Measurements from ENCODE around the gene RNF214. TPM values are rescaled to one million over a fixed set of nuclear protein-coding genes. Genes with fewer than 3 reads are reported as not detected.

RNF214 gene
- total RNA-seq, 2 experiments from 2014 or later = 12.9 to 15.8 TPM

GRCh38 chr11:117296881-117297280, 64.4 kb downstream of the RNF214 start:
- TF ChIP-seq CTCF (IDR thresholded peaks at IDR 0.05) = no peak
- Mint-ChIP-seq H3K27ac (no peak overlapping the region), H3K9me3 (no peaks in the 10 kb centered on the region), H3K4me3 (no peak overlapping the region), H3K27me3 (no peaks in the 10 kb centered on the region), H3K4me1 (ENCODE audit: low read depth) (no peaks in the 10 kb centered on the region), H3K36me3 (ENCODE audit: low read depth) (peaks cover 3% of the 10 kb centered on the region)
- intact Hi-C loops (cut with DNase I, micrococcal nuclease) = no loop called here
- ChIA-PET CTCF (no interaction called here), POLR2A (no interaction called here)
- Histone ChIP-seq H3K4me1 (ENCODE audit: insufficient read depth, low read length) (no peaks in the 10 kb centered on the region), H3K27ac (ENCODE audit: low read depth in 1 of 2, low read length in 2 of 2) (no peak overlapping the region), H3K36me3 (ENCODE audit: insufficient read depth, low read length) (peaks cover 2% of the 10 kb centered on the region), H3K4me3 (ENCODE audit: low read length) (no peak overlapping the region), H3K9me3 (ENCODE audit: control insufficient read depth in 1 of 2, insufficient read depth in 1 of 2, low read length in 2 of 2) (no peaks in the 10 kb centered on the region), H3K27me3 (ENCODE audit: control insufficient read depth in 1 of 2, insufficient read depth in 2 of 2, low read length in 2 of 2) (no peaks in the 10 kb centered on the region)
- DNase-seq (no peak), ATAC-seq (ENCODE audit: poor library complexity) (no peak)

- no peaks in the 10 kb centered on the region for H3K4me1 ChIP-seq (ENCODE audit: insufficient read depth, low read length)
- Mint-ChIP-seq H3K27me3 (no peaks in the 10 kb centered on the region), H3K4me1 (ENCODE audit: low read depth) (no peaks in the 10 kb centered on the region), H3K27ac (no peak overlapping the region), H3K9me3 (no peaks in the 10 kb centered on the region), H3K4me3 (no peak overlapping the region), H3K36me3 (ENCODE audit: low read depth) (peaks cover 3% of the 10 kb centered on the region)
- DNase-seq = no peak
- no peak overlapping the region for H3K4me3 ChIP-seq (ENCODE audit: low read length)
- intact Hi-C loops (cut with DNase I, micrococcal nuclease) = no loop called here
- H3K9me3 ChIP-seq (ENCODE audit: control insufficient read depth in 1 of 2, insufficient read depth in 1 of 2, low read length in 2 of 2) = no peaks in the 10 kb centered on the region
- no peak overlapping the region for H3K27ac ChIP-seq (ENCODE audit: low read depth in 1 of 2, low read length in 2 of 2)
- POLR2A ChIA-PET = no interaction called here
- CTCF ChIA-PET = no interaction called here
- H3K36me3 ChIP-seq (ENCODE audit: insufficient read depth, low read length) = no peaks in the 10 kb centered on the region
- no peak for ATAC-seq (ENCODE audit: poor library complexity)
- no peak for TF ChIP-seq CTCF (IDR thresholded peaks at IDR 0.05)
- H3K27me3 ChIP-seq (ENCODE audit: control insufficient read depth in 1 of 2, insufficient read depth in 2 of 2, low read length in 2 of 2) = no peaks in the 10 kb centered on the region
These were observed 65.7 kb downstream of the RNF214 start for GRCh38 chr11:117298195-117298594.

- no peak overlapping the region for H3K27ac ChIP-seq (ENCODE audit: low read depth in 1 of 2, low read length in 2 of 2)
- H3K4me3 ChIP-seq (ENCODE audit: low read length) = no peak overlapping the region
- H3K36me3 ChIP-seq (ENCODE audit: insufficient read depth, low read length) = no peaks in the 10 kb centered on the region
- no peaks in the 10 kb centered on the region for H3K9me3 ChIP-seq (ENCODE audit: control insufficient read depth in 1 of 2, insufficient read depth in 1 of 2, low read length in 2 of 2)
- CTCF ChIA-PET = no interaction called here
- Mint-ChIP-seq H3K9me3 (no peaks in the 10 kb centered on the region), H3K4me1 (ENCODE audit: low read depth) (no peaks in the 10 kb centered on the region), H3K27ac (no peak overlapping the region), H3K4me3 (no peak overlapping the region), H3K27me3 (no peaks in the 10 kb centered on the region), H3K36me3 (ENCODE audit: low read depth) (no peaks in the 10 kb centered on the region)
- no peak for ATAC-seq (ENCODE audit: poor library complexity)
- no peak for DNase-seq
- TF ChIP-seq CTCF (IDR thresholded peaks at IDR 0.05) = no peak
- intact Hi-C loops (cut with DNase I, micrococcal nuclease) = no loop called here
- POLR2A ChIA-PET = no interaction called here
- no peaks in the 10 kb centered on the region for H3K4me1 ChIP-seq (ENCODE audit: insufficient read depth, low read length)
- no peaks in the 10 kb centered on the region for H3K27me3 ChIP-seq (ENCODE audit: control insufficient read depth in 1 of 2, insufficient read depth in 2 of 2, low read length in 2 of 2)
These were observed 67.1 kb downstream of the RNF214 start for GRCh38 chr11:117299351-117300282.

All from CD4-positive, alpha-beta T cell (primary cell).